Neutrophil (primary cell): Measurements from ENCODE around the gene SSX2IP.

Source experiments
- H3K27ac ChIP-seq: fragments of 200-600 bp; sonication (generic); 2 replicates; pipeline ENCODE4 v1.5.1; 2016; ENCODE audit warnings: mild to moderate bottlenecking, moderate library complexity
- H3K27me3 ChIP-seq: fragments of 200-600 bp; sonication (generic); 2 replicates; pipeline ENCODE4 v1.6.0; 2016; ENCODE audit warnings: mild to moderate bottlenecking
- H3K36me3 ChIP-seq: fragments of 200-600 bp; sonication (generic); 2 replicates; pipeline ENCODE4 v1.5.1; 2017
- H3K4me1 ChIP-seq, 2 experiments: fragments of 200-600 bp in 1 of 2; sonication (generic) in 1 of 2; 1 replicate in 1 of 2; 2 replicates in 1 of 2; pipeline versions ENCODE4 v1.5.1 to v1.6.1; 2013 to 2016; ENCODE audit warnings: low read depth in 1 of 2, low read length in 1 of 2, mild to moderate bottlenecking in 1 of 2, moderate library complexity in 1 of 2; ENCODE audit not compliant: control insufficient read depth in 1 of 2, insufficient read depth in 1 of 2
- H3K4me3 ChIP-seq, 2 experiments: fragments of 200-600 bp in 1 of 2; sonication (generic) in 1 of 2; 1 replicate in 1 of 2; 2 replicates in 1 of 2; pipeline ENCODE4 v1.5.1; 2013 to 2016; ENCODE audit warnings: low read depth in 1 of 2, low read length in 1 of 2, mild to moderate bottlenecking in 1 of 2, moderate library complexity in 1 of 2
- H3K9me3 ChIP-seq: fragments of 200-600 bp; sonication (generic); 2 replicates; pipeline ENCODE4 v1.5.1; 2016
- CTCF ChIP-seq: fragments of 200-600 bp; sonication (generic); IDR thresholded peaks from 2 replicates; pipeline ENCODE4 v1.5.1; 2016; ENCODE audit warnings: antibody characterized with exemption

SSX2IP gene

GRCh38 chr1:84682047-84682446, 8.2 kb downstream of the SSX2IP start:
- Histone ChIP-seq H3K9me3 (no peaks in the 10 kb centered on the region), H3K27me3 (no peaks in the 10 kb centered on the region), H3K27ac (no peak overlapping the region), H3K4me3 (no peak overlapping the region), H3K36me3 (no peaks in the 10 kb centered on the region), H3K4me1 (no peaks in the 10 kb centered on the region)
- TF ChIP-seq CTCF, result no peak

- TF ChIP-seq CTCF, result no peak
- no peak overlapping the region for H3K4me3 ChIP-seq
- no peaks in the 10 kb centered on the region for H3K36me3 ChIP-seq
- H3K27ac ChIP-seq, result no peak overlapping the region
- no peaks in the 10 kb centered on the region for H3K27me3 ChIP-seq
- no peaks in the 10 kb centered on the region for H3K9me3 ChIP-seq
- no peaks in the 10 kb centered on the region for H3K4me1 ChIP-seq
Measured at GRCh38 chr1:84677415-84678099, 12.7 kb downstream of the SSX2IP start.

GRCh38 chr1:84675631-84676030, 14.6 kb downstream of the SSX2IP start:
- Histone ChIP-seq H3K4me1 (no peaks in the 10 kb centered on the region), H3K4me3 (no peak overlapping the region), H3K27me3 (no peaks in the 10 kb centered on the region), H3K36me3 (no peaks in the 10 kb centered on the region), H3K9me3 (no peaks in the 10 kb centered on the region), H3K27ac (no peak overlapping the region)
- no peak for TF ChIP-seq CTCF

GRCh38 chr1:84675106-84675505, 15.2 kb downstream of the SSX2IP start:
- Histone ChIP-seq H3K36me3 (no peaks in the 10 kb centered on the region), H3K4me1 (no peaks in the 10 kb centered on the region), H3K27ac (no peak overlapping the region), H3K27me3 (no peaks in the 10 kb centered on the region), H3K4me3 (no peak overlapping the region), H3K9me3 (no peaks in the 10 kb centered on the region)
- no peak for TF ChIP-seq CTCF

- H3K27me3 ChIP-seq, result no peaks in the 10 kb centered on the region
Measured at GRCh38 chr1:84674705-84675104, 15.6 kb downstream of the SSX2IP start.

More at GRCh38 chr1:84674705-84675104, 15.6 kb downstream of the SSX2IP start:
- Histone ChIP-seq H3K9me3 (no peaks in the 10 kb centered on the region), H3K36me3 (no peaks in the 10 kb centered on the region), H3K4me1 (no peaks in the 10 kb centered on the region), H3K27ac (no peak overlapping the region), H3K4me3 (no peak overlapping the region)
- TF ChIP-seq CTCF, result no peak
